Adrenal gland (tissue), 12 donors: Measurements from ENCODE around the gene UNC93B1. TPM values are rescaled to one million over a fixed set of nuclear protein-coding genes. Genes with fewer than 3 reads are reported as not detected.

Experiments used
- DNase-seq, 7 donors: peaks; one replicate each; pipeline ENCODE4 v3.0.0-alpha.2; 2019 to 2020
- H3K27ac ChIP-seq, 5 donors: fragments of 200-600 bp; sonication (generic) in 4 of 5; 1 replicate in 3 of 5; 2 replicates in 2 of 5; pipeline versions ENCODE4 v1.5.1 to v1.8.0; 2016 to 2020; ENCODE audit warnings: mild to moderate bottlenecking in 1 of 5
- H3K27me3 ChIP-seq: fragments of 200-600 bp; 2 replicates; pipeline ENCODE4 v1.8.0; 2021
- H3K36me3 ChIP-seq, 2 donors: fragments of 200-600 bp; replicated peaks in 1 of 2; 1 replicate in 1 of 2; 2 replicates in 1 of 2; pipeline versions ENCODE4 v1.5.1 to v1.8.0; 2018 to 2022
- H3K4me1 ChIP-seq, 2 donors: fragments of 200-600 bp; replicated peaks in 1 of 2; 1 replicate in 1 of 2; 2 replicates in 1 of 2; pipeline versions ENCODE4 v1.5.1 to v1.8.0; 2018 to 2021
- H3K4me3 ChIP-seq, 4 donors: fragments of 200-600 bp; sonication (generic) in 3 of 4; one replicate each; pipeline ENCODE4 v1.5.1; 2016 to 2018
- H3K9me3 ChIP-seq, 3 donors: fragments of 200-600 bp; sonication (generic) in 1 of 3; replicated peaks in 1 of 3; 1 replicate in 2 of 3; 2 replicates in 1 of 3; pipeline versions ENCODE4 v1.5.1 to v1.8.0; 2016 to 2021
- CTCF ChIP-seq, 6 experiments: fragments of 450-650 bp in 4 of 6; fragments of 200-600 bp in 2 of 6; sonication (generic) in 1 of 6; IDR thresholded peaks; 1 replicate in 5 of 6; 2 replicates in 1 of 6; pipeline versions ENCODE4 v1.5.1 to v1.8.0; 2016 to 2021; ENCODE audit warnings: antibody characterized with exemption in 6 of 6, mild to moderate bottlenecking in 2 of 6, moderate library complexity in 1 of 6
- POLR2A ChIP-seq, 2 donors: fragments of 450-650 bp; IDR thresholded peaks; one replicate each; pipeline ENCODE4 v1.6.1; 2017; ENCODE audit warnings: antibody characterized with exemption in 2 of 2, mild to moderate bottlenecking in 2 of 2, moderate library complexity in 1 of 2
- WGBS, 4 donors: extraction: QIAGEN DNeasy Blood & Tissue Kit in 2 of 4; methylation state at CpG; one replicate each; pipeline versions ENCODE4 v1.1.5 to v1.1.7; 2013 to 2017; 5-methylcytosine and 5-hydroxymethylcytosine counted together
- intact Hi-C, 2 donors: fragments of 100-400 bp; cut with DNase I; formaldehyde crosslinking; loops; one replicate each; pipeline versions ENCODE4 v1.14.1 to v1.15.0; 2022 to 2023
- polyA plus RNA-seq, 3 donors: library from polyadenylated mRNA; stranded (reverse); fragments of 200-250 nt in 2 of 3; fragments of 350-450 nt in 1 of 3; fragmentation: Illumina TruSeq in 1 of 3; extraction: RNeasy Lipid Tissue Mini Kit (QIAGEN cat#74804) in 1 of 3; gene quantifications; one replicate each; pipeline ENCODE4 v1.2.3, GENCODE V29; 2013 to 2014
- total RNA-seq, 9 donors: library from RNA; depleted of rRNA in 4 of 9; stranded (reverse); fragments of >200 nt in 4 of 9; fragments of 120-200 nt in 1 of 9; fragmentation: NEBNext Ultra II Directional in 1 of 9; extraction: Animal tissue kit (Norgen Biotek cat#: 25700) in 1 of 9; gene quantifications; one replicate each; pipeline versions ENCODE4 v1.1.0 to v1.2.4, GENCODE V29; 2013 to 2023
- donor health status: healthy with polysubstance abuse.
- donor health status: Bipolar disorder and iron deficiency.
- donor health status: DM: yes; HTN: yes; CAD: no.
- donor health status: DM: no; HTN: no; CAD: no.
- donor health status: DM: no; HTN: no; CAD: no.
- donor health status: DM: yes; HTN: yes; CAD: no.

UNC93B1 gene
- total and polyA plus RNA-seq, 12 donors: 4.3 to 81.2 (median 57.3) TPM

- intact Hi-C loops: loop anchor here in 1 of 2 donors (10.0 kb wide), 1 partner anchor 164 kb away; no protein-coding TSS in a partner anchor
- no peaks in the 10 kb centered on the region for H3K27me3 ChIP-seq
- no peaks in the 10 kb centered on the region for H3K9me3 ChIP-seq
- peak in 5 of 7 donors; percentile 51 to 81 (median 76) for DNase-seq
- H3K4me3 ChIP-seq: peak overlapping the region in 3 of 4 donors; percentile 33 to 95 (median 60)
- peaks cover 0 to 43% of the 10 kb centered on the region in 2 donors for H3K36me3 ChIP-seq
- H3K4me1 ChIP-seq: peaks cover 51 to 73% of the 10 kb centered on the region in 2 donors
- no peak for TF ChIP-seq CTCF (IDR thresholded peaks at IDR 0.05)
- TF ChIP-seq POLR2A (IDR thresholded peaks at IDR 0.05): peak in 1 of 2 donors; percentile 41
- H3K27ac ChIP-seq: peak overlapping the region; percentile 78 to 97 (median 92)
- 3 to 5% (median 4%) methylated on average over 6 to 22 of the region's 22 CpGs for WGBS, 4 donors
Measured at GRCh38 chr11:68040101-68040956, 36.4 kb upstream of the UNC93B1 start.

- intact Hi-C loops: loop anchor here (5.0 to 10.0 kb wide), 2 partner anchors 83 to 165 kb away; partner anchors contain the start of gene CHKA (in 1 of the 2)
- TF ChIP-seq POLR2A (IDR thresholded peaks at IDR 0.05): no peak
- TF ChIP-seq CTCF (IDR thresholded peaks at IDR 0.05): no peak
- Histone ChIP-seq H3K9me3 (no peaks in the 10 kb centered on the region), H3K27ac (peak overlapping the region; percentile 78 to 97 (median 92)), H3K27me3 (no peaks in the 10 kb centered on the region), H3K4me3 (peak overlapping the region; percentile 60 to 95 (median 92)), H3K4me1 (peaks cover 52 to 73% of the 10 kb centered on the region in 2 donors), H3K36me3 (peaks cover 0 to 41% of the 10 kb centered on the region in 2 donors)
- 14 to 25% (median 22%) methylated on average over 1 to 10 of the region's 10 CpGs for WGBS, 4 donors
- DNase-seq: peak in 3 of 7 donors; percentile 44 to 50 (median 48)
Measured at GRCh38 chr11:68039526-68040086, 35.7 kb upstream of the UNC93B1 start.

- H3K27ac ChIP-seq: peak within 1 kb of the TSS; percentile 78 to 97 (median 92)
- DNase-seq: peak; percentile 88 to 93 (median 91)
- no peaks in the 10 kb centered on the region for H3K9me3 ChIP-seq
- TF ChIP-seq CTCF (IDR thresholded peaks at IDR 0.05) (peak in 1 of 6 experiments; percentile 37), POLR2A (IDR thresholded peaks at IDR 0.05) (peak; percentile 91 to 97)
- H3K4me3 ChIP-seq: peak within 1 kb of the TSS; percentile 60 to 95 (median 92)
- intact Hi-C loops: loop anchor here in 1 of 2 donors (5.0 kb wide), 1 partner anchor 83 kb away; the partner anchor contains the start of gene CHKA
- no peaks in the 10 kb centered on the region for H3K27me3 ChIP-seq
- H3K36me3 ChIP-seq: peaks cover 0 to 40% of the 10 kb centered on the region in 2 donors
- WGBS, 4 donors: 4 to 21% (median 4%) methylated on average over 7 to 51 of the region's 51 CpGs
- H3K4me1 ChIP-seq: peaks cover 56 to 79% of the 10 kb centered on the region in 2 donors
Measured at GRCh38 chr11:68038718-68039525, 35.0 kb upstream of the UNC93B1 start, which contains the start of gene TCIRG1. TCIRG1 (plus strand) TSS chr11:68039025; CDS start chr11:68041272, 2,247 bp downstream.
